Caco-2 (cell line): ENCODE measurements around the gene IL19. TPM values are rescaled to one million over a fixed set of nuclear protein-coding genes. Genes with fewer than 3 reads are reported as not detected.

Experiments
- BruUV-seq: library from RNA; stranded (reverse); fragments of 400-500 nt; replicated peaks from 2 replicates; lab custom pipeline; 2021; lab: Mats Ljungman, UMichigan
- CTCF ChIA-PET: fragments of 300-600 bp; sonication (Branson Sonifier 250); formaldehyde crosslinking; loops from one replicate; lab custom pipeline; 2022; ENCODE audit warnings: antibody characterized with exemption; lab: Charles Lee
- POLR2A ChIA-PET: fragments of 300-600 bp; sonication (Branson Sonifier 250); formaldehyde crosslinking; loops from one replicate; lab custom pipeline; 2022; ENCODE audit warnings: antibody characterized with exemption; lab: Charles Lee
- DNase-seq, 2 experiments: peaks; one replicate each; pipeline versions ENCODE4 v3.0.0 to v3.0.0-alpha.2; 2020 to 2022
- H3K27me3 ChIP-seq: replicated peaks from 2 replicates; pipeline ENCODE4 v1.6.0; 2011; ENCODE audit warnings: low read length; ENCODE audit not compliant: control insufficient read depth, insufficient read depth
- H3K36me3 ChIP-seq: 2 replicates; pipeline ENCODE4 v1.5.1; 2011; ENCODE audit warnings: low read length; ENCODE audit not compliant: control insufficient read depth, insufficient read depth
- H3K4me1 ChIP-seq: fragments of 250-450 bp; sonication (Bioruptor Pico); 2 replicates; pipeline ENCODE4 v1.5.1; 2020; ENCODE audit warnings: mild to moderate bottlenecking
- H3K4me3 ChIP-seq: 2 replicates; pipeline ENCODE4 v1.5.1; 2011; ENCODE audit warnings: low read depth, mild to moderate bottlenecking, control low read depth, low read length
- H3K9me3 ChIP-seq: fragments of 250-450 bp; sonication (Bioruptor Pico); 2 replicates; pipeline ENCODE4 v1.5.1; 2020; ENCODE audit warnings: mild to moderate bottlenecking, moderate library complexity
- H3K27ac Mint-ChIP-seq: one replicate; pipeline ENCODE4 v1.8.0; 2022; ENCODE audit warnings: mixed read lengths; ENCODE audit not compliant: unreplicated experiment
- H3K27me3 Mint-ChIP-seq: one replicate; pipeline ENCODE4 v1.8.0; 2022; ENCODE audit warnings: mixed read lengths; ENCODE audit not compliant: insufficient read depth, unreplicated experiment
- H3K36me3 Mint-ChIP-seq: one replicate; pipeline ENCODE4 v1.8.0; 2022; ENCODE audit warnings: mild to moderate bottlenecking, mixed read lengths; ENCODE audit not compliant: insufficient read depth, unreplicated experiment
- H3K4me1 Mint-ChIP-seq: one replicate; pipeline ENCODE4 v1.8.0; 2022; ENCODE audit warnings: low read depth, mixed read lengths; ENCODE audit not compliant: unreplicated experiment
- H3K4me3 Mint-ChIP-seq: one replicate; pipeline ENCODE4 v1.8.0; 2022; ENCODE audit warnings: mild to moderate bottlenecking, moderate library complexity, mixed read lengths; ENCODE audit not compliant: unreplicated experiment
- H3K9me3 Mint-ChIP-seq: one replicate; pipeline ENCODE4 v1.8.0; 2022; ENCODE audit warnings: mixed read lengths; ENCODE audit not compliant: unreplicated experiment
- CTCF ChIP-seq, 2 experiments: fragments of 200-600 bp in 1 of 2; IDR thresholded peaks; 1 replicate in 1 of 2; 2 replicates in 1 of 2; pipeline versions ENCODE4 v1.5.1 to v1.8.0; 2011 to 2022; ENCODE audit warnings: antibody characterized with exemption in 1 of 2, control low read depth in 1 of 2, inconsistent platforms in 1 of 2, low read depth in 1 of 2, low read length in 1 of 2, mild to moderate bottlenecking in 1 of 2, moderate library complexity in 1 of 2; ENCODE audit not compliant: insufficient read depth in 1 of 2, severe bottlenecking in 1 of 2, unreplicated experiment in 1 of 2
- intact Hi-C: fragments of 100-400 bp; cut with micrococcal nuclease; formaldehyde crosslinking; loops from one replicate; pipeline ENCODE4 v1.10.0; 2022; ENCODE audit not compliant: unreplicated experiment
- total RNA-seq: library from RNA; stranded (reverse); gene quantifications from 2 replicates; pipeline ENCODE4 v1.2.3, GENCODE V29; 2022

The IL19 gene
- total RNA-seq, 1 experiment from 2014 or later: not detected

- TF ChIP-seq CTCF (IDR thresholded peaks at IDR 0.05; ENCODE audit: insufficient read depth in 1 of 2, low read depth in 1 of 2, low read length in 1 of 2, severe bottlenecking in 1 of 2, unreplicated experiment in 1 of 2): no peak
- no TSS peak for BruUV-seq
- CTCF ChIA-PET: interaction anchor here (0.6 to 0.8 kb wide), 2 partner anchors 23 to 237 kb away, joined by 3 to 4 read pairs; no protein-coding TSS in a partner anchor
- POLR2A ChIA-PET: no interaction called here
- Mint-ChIP-seq H3K4me1 (no peaks in the 10 kb centered on the region), H3K9me3 (no peaks in the 10 kb centered on the region), H3K36me3 (peaks cover 7% of the 10 kb centered on the region), H3K27ac (no peak overlapping the region), H3K4me3 (no peak overlapping the region), H3K27me3 (no peaks in the 10 kb centered on the region)
- H3K4me3 ChIP-seq: no peak overlapping the region
- DNase-seq: no peak
- no peaks in the 10 kb centered on the region for H3K4me1 ChIP-seq
- no peaks in the 10 kb centered on the region for H3K36me3 ChIP-seq
- intact Hi-C loops: no loop called here
- no peaks in the 10 kb centered on the region for H3K27me3 ChIP-seq
- no peaks in the 10 kb centered on the region for H3K9me3 ChIP-seq
Observed at GRCh38 chr1:206745301-206745700, 25.3 kb upstream of the IL19 start.

DNA sequence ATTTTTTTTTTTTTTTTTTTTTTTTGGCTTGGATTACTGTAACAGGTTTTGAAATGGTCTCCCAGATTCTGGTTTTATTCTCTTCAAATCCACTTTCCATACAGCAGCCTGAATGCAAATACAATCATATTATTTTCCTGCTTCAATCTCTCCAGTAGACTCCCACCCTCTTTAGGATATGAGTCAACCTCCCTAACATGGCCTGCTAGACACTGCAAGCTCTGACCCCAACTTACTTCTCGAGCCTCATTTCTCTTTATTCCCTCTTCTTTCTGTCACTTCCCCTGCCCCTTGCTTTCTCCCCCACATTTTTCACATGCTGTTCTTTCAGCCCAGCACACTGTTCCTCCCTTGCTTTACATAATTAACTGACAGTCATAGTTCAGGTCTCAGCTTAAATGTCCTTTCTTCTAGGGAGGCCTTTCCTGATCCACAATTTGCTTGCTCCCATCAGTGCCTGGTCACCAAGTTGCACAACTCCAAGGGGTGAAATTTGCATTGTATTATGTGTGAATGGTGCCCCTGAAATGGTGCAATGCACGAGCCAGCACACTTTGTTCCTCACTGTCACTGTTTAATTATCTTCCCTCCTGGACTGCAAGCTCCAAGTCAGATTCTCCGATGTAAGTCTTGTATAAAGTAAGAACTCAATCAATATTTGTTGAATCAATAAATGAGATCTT is 22.1 kb upstream of the IL19 start:
- no TSS peak for BruUV-seq
- Histone ChIP-seq H3K27me3 (no peaks in the 10 kb centered on the region), H3K9me3 (no peaks in the 10 kb centered on the region), H3K36me3 (no peaks in the 10 kb centered on the region), H3K4me1 (no peaks in the 10 kb centered on the region), H3K4me3 (no peak overlapping the region)
- Mint-ChIP-seq H3K27ac (no peak overlapping the region), H3K27me3 (peaks cover 4% of the 10 kb centered on the region), H3K9me3 (no peaks in the 10 kb centered on the region), H3K4me3 (no peak overlapping the region), H3K36me3 (no peaks in the 10 kb centered on the region), H3K4me1 (no peaks in the 10 kb centered on the region)
- POLR2A ChIA-PET: no interaction called here
- no peak for TF ChIP-seq CTCF (IDR thresholded peaks at IDR 0.05; ENCODE audit: insufficient read depth in 1 of 2, low read depth in 1 of 2, low read length in 1 of 2, severe bottlenecking in 1 of 2, unreplicated experiment in 1 of 2)
- CTCF ChIA-PET: interaction anchor here (0.6 to 0.9 kb wide), 3 partner anchors 14 to 60 kb away, joined by 3 to 6 read pairs (median 3); no protein-coding TSS in a partner anchor
- DNase-seq: no peak
- intact Hi-C loops: no loop called here

DNA sequence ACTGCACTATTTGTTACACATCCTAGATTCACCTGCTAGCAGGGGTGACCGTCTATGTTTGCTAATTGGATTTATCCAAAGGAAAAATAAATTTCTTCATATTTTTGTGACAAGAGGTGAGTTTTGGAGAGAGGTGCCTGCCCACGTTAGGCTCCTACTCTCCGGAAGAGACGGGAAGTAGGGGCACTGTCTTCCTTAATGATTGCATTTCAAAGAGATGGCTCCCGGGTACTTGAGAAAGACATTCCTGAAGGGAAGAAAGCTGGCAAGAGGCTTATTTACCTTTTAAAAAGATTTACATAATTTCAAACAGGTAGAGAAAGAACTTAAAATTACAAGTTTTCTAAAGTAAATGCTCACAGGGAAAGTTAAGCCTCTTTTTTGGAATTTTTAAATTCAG is 18.7 kb upstream of the IL19 start:
- H3K27me3 Mint-ChIP-seq: peaks cover 4% of the 10 kb centered on the region
- H3K4me1 ChIP-seq: no peaks in the 10 kb centered on the region
- no peak overlapping the region for H3K4me3 ChIP-seq
- no peak overlapping the region for H3K4me3 Mint-ChIP-seq
- no peaks in the 10 kb centered on the region for H3K36me3 ChIP-seq
- no peak overlapping the region for H3K27ac Mint-ChIP-seq
- H3K27me3 ChIP-seq: no peaks in the 10 kb centered on the region
- no peaks in the 10 kb centered on the region for H3K4me1 Mint-ChIP-seq
- no TSS peak for BruUV-seq
- intact Hi-C loops: no loop called here
- H3K9me3 ChIP-seq: no peaks in the 10 kb centered on the region
- no peaks in the 10 kb centered on the region for H3K9me3 Mint-ChIP-seq
- no peaks in the 10 kb centered on the region for H3K36me3 Mint-ChIP-seq
- TF ChIP-seq CTCF (IDR thresholded peaks at IDR 0.05; ENCODE audit: insufficient read depth in 1 of 2, low read depth in 1 of 2, low read length in 1 of 2, severe bottlenecking in 1 of 2, unreplicated experiment in 1 of 2): no peak
- ChIA-PET CTCF (no interaction called here), POLR2A (no interaction called here)
- no peak for DNase-seq
